Activated T-helper 1 cell treated with Interleukin-2 at 50 U/mL for 16 hours (primary cell): ENCODE data around the gene WBP2.
"Not testable (repeated sequence)": the region's sequence is repeated elsewhere in the genome, so short reads cannot be mapped to it uniquely, and the experiment has no call there.

Source experiments
- DNase-seq: peaks from one replicate; pipeline ENCODE4 v3.0.0-alpha.2; 2020; ENCODE audit warnings: low read depth

The WBP2 gene

DNA sequence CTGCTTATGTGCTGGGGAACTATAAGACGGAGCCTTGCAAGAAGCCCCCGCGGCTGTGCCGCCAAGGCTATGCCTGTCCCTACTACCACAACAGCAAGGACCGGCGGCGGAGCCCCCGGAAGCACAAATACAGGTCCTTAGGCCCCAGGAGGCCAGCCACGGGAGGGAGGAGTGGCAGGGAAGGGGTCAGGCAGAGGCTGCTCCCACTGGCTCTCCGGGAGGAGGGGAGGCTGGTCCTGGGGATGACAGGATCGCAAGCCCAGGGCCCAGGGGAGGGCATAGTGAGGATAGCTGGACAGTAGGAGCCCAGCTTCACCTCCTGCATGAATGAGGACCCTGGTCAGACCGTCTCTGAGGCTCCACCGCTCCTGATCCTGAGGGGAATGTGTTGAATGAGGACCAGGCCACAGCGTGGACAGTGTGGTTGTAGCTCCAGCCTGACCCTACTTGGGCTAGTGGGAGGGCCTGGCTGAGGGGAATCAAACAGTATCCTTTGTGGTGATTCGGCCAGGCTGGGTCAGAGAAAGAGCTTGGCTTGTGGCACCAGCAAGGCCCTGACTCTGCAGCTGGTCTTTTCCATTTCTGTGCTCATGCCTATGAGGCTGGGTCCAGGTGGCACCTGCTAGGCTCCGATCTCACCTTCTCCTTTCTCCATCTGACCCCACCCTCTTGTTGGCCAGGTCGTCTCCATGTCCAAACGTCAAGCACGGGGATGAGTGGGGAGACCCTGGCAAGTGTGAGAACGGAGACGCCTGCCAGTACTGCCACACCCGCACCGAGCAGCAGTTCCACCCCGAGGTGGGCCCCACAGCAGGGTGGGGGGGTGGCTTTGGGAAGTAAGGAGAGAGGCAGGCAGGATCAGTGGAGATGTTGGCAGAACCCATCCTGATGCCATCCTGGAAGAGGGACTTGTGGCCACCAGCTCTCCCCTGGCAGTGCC is 41.8 kb downstream of the WBP2 start:
- DNase-seq: no peak

DNA sequence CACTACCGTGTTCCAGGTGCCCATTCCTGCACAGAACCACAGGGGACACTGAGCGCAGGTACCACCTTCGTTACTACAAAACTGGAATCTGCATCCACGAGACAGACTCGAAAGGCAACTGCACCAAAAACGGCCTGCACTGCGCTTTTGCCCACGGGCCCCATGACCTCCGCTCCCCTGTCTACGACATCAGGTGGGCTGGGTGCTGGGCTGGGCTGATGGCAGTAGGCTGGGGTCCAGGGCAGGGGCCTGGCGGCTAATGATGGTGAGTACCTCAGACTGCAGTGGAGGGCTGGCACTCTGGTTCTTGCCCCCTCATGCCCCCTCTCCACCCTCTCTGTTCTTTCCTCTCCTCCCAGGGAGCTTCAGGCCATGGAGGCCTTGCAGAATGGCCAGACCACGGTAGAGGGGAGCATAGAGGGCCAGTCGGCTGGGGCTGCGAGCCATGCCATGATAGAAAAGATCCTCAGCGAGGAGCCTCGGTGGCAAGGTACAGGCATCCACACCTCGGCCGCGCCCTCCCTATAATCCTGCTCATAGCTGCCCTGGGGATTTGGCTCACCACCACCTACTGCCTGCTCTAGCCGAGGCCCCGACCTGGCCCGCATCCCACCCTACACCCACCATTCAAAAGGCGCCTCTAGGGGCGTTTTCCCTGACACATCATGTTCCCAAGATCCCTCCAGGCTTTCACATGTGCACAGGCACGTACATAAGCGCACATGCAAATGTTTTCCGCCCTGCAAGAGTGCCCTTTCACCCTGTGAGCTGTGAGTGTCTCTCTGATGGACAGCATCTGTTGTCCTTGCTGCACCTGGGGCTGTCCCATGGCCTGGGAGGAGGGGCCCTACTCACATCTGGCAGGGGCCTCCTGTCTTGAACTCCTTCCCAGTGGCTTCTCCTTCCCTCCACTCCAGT is 42.8 kb downstream of the WBP2 start:
- no peak for DNase-seq

DNA sequence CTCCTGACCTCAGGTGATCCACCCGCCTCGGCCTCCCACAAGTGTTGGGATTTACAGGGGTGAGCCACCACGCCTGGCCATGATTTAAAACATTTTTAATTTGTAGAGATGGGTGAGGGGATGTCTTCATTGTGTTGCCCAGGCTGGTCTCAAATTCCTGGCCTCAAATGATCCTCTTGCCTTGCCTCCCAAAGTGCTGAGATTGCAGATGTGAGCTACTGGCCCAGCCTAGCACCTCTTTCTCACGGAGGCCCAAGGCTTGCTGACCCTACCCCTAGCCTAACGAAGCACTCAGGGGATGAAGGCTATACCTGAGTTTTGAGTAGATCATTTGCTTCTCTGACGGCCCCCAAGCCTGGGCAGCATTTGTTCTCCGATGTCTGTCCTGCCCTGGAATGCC is 44.0 kb downstream of the WBP2 start:
- DNase-seq: no peak

DNA sequence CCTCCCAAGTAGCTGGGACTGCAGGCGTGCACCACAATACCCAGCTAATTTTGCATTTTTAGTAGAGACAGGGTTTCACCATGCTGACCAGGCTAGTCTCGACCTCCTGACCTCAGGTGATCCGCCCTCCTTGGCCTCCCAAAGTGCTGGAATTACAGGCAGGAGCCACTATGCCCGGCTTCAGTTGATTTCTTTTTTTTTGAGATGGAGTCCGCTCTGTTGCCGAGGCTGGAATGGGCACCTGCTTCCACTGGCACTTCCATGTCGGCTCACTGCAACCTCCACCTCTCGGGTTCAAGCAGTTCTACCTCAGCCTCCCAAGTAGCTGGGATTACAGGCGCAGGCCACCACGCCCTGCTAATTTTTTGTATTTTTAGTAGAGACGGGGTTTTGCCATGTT is 44.4 kb downstream of the WBP2 start:
- DNase-seq: not testable (repeated sequence)

DNA sequence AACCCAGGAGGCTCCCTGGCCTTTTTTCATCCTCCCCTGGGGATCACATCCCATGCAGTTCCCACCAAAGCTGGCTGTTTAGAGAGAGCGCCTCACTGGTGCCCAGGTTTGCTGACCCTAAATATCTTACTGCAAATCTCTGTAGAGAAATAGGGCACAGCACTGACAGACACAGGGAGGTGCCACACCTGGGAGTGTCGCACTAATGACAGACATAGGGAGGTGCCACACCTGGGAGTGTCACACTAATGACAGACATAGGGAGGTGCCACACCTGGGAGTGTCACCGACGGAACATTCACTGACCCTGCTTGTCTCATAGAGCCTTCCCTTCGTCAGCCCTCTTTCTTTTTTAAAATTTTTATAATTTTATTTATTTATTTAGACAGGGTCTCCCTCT is 44.9 kb downstream of the WBP2 start:
- DNase-seq: no peak

DNA sequence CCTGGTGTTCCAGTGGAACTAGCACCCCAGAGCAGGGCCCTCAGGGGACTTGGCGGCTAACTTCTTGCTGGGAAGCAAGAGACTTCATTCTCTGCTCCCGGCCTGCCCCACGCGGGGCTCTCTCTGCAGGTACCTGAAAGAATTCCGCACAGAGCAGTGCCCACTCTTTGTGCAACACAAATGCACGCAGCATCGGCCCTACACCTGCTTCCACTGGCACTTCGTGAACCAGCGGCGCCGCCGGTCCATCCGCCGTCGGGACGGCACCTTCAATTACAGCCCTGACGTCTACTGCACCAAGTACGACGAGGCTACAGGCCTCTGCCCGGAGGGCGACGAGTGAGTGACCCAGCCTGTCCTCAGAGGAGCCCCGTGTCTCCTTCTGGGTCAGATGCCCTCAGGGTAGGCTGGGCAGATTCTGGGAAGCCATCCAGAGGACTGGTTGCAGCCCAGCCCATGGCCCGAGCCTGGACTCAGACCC is 45.5 kb downstream of the WBP2 start:
- no peak for DNase-seq

DNA sequence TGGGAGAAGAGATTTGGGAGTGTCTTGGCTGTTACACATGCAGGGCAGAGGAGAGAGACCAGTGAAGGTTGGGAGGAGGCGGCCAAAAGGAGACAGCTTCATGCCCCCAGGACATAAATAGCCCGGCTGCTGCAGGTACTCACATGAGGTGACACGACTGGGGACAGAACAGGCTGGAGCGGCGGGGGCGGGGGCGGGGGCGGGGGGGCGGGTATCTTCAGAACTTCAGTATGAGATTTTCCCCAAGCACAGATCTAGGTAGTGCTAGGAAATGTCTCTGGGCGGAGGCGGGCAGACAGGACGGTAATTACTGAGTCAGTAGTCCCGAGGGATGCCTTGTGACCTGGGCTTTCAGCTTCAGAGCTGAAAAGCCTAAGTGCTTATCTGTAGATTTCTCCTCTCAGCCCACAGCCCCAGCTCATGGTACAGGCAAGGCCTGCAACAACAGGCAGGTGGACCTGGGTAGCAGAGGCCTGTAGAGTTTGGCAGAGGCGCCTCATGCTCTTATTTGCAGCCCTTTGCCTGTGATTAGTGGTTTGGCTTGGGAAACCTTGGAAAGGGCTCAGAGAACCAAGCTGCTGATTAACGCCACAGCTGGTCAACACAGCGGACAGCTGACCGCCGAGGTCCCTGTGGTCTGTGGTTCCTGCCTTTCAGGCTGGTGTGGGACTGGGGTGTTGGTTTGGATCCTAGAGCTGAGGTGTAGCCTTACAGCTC is 46.1 kb downstream of the WBP2 start:
- DNase-seq: no peak

DNA sequence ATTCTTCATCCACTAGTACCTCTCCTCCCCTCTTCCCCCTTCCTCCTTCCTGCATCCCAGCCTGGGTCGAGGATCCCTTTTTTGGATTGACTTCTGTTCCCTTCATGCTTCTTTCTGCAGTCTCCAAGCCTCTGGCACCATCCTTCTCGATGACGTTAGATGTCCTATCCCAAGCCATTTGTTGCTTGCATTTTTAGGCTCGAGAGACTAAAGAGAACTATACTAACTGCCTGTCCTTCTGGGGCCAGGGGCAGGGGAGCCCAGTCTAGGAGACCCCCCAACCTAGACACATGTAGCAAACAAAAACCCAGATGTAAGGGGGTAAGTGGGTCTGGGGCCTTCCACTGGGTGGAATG is 46.6 kb downstream of the WBP2 start:
- DNase-seq: no peak

DNA sequence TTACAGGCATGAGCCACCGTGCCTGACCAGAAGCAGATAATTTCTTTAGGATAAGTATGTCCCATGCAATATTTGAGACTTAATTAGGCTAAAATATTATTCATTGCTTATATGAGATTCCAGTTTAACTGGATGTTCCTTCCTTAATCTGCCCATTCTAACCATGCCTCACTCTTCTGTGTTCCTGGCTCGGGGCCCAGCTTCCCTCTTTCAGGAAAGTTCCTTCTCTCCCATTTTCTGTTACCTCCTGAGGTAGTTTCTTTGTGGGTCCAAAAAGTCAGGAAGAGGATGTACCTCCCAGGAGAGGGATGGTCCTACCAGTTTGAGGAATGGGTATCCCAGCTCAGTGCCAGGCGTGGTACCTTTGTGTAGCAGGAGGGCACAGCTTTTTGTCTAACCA is 47.3 kb downstream of the WBP2 start:
- DNase-seq: no peak

DNA sequence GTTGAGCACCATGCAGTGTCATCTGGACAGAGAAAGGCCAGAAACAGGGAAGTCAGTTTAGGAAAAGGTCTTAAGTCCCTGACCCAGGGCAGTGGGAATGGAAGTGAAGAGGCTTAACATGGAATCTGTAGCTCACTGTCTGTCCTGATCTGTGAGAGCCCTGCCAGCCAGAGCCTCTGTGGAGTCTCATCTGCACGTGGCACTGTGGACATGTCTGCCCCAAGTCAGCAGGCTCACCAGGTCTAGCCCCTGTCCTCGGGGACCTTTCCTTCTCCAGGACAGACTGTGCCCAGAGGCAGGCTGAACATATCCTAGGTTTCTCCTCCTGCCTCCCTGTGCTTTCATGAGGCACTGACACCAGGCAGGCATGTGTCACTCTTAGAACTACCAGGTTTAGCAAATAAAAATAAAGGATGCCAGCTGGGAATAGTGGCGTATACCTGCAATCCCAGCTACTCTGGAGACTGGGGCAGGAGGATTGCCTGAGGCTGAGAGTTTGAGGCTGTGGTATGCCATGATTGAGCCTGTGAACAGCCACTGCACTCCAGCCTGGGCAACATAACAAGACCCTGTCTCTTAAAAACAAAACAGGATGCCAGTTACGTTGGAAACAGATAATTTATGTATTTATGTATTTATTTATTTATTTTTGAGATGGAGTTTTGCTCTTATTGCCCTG is 48.2 kb downstream of the WBP2 start:
- DNase-seq: no peak

DNA sequence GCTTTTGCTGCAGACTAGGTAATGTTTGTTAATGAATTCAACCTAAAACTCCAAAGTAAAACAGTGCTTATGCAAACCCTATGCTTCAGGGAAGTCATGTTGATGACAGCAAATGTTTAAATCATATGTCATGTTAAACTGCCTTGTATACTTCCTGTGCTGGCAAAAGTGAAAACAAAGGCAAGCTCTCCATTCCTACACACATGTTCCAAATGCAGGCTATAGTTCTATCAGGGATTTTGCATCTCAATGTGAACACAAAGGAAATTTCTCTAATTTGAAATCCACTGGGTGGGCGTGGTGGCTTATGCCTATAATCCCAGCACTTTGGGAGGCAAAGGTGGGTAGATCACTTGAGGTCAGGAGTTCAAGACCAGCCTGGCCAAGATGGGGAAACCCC is 51.3 kb downstream of the WBP2 start:
- DNase-seq: no peak

DNA sequence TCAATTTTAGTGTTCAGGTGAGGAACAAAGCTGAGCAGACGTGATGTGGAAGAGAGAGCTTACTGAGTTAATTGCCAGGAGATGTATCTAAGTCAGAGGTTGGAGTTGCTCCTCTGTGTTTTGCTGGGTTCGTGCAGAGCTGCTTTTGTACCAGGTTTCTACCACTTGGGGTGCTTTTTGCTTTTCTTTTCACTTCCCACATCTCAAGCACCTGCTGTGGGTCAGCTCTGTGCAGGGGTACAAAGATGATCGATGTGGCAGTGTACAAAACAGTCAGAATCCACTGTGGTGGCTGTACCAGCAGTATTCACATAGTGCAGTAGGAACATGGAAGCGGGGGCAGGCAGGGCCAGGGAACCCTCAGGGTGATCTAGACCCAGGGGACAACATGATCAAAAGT is 55.7 kb downstream of the WBP2 start:
- no peak for DNase-seq

DNA sequence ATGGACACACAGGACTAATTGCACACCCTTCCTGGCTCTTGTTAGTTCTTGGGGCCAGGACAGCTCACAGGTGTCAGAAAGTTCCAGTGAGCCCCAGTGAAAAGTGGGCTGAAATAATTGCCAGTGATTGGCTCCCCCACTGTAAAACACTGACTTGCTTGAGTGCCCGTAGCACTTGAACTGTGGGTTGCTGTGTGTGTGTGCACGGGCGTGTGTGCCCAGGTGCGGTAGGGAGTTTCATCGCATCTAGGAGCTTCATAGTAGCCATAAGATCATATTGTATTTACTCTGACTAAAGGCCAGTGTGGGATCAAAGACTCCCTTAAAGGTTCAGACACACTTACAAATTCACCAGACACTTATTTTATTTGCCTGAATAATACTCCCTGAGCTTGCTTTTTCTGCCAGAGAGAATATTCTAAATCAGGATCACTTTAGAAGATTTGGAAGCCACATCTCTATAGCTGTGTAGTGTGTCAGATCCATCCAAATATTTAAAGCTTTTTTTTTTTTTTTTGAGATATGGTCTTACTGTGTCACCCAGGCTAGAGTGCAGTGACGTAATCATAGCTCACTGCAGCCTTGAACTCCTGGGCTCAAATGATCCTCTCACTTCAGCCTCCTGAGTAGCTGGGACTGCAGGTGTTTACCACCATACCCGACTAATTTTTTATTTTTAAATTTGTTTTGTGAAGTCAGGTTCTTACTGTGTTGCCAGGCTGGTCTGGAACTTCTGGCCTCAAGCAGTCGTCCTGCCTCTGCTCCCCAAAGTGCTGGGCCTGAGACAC is 59.1 kb downstream of the WBP2 start:
- DNase-seq: no peak
